GM10847 (cell line): Measurements from ENCODE around the gene TRIP6.

ENCODE experiments used
- POLR2A ChIP-seq: IDR thresholded peaks from 2 replicates; pipeline ENCODE4 v1.6.1; 2011; ENCODE audit not compliant: insufficient read length; ENCODE audit errors: extremely low read depth

TRIP6 gene

GRCh38 chr7:100900978-100901377 is 33.8 kb downstream of the TRIP6 start:
- TF ChIP-seq POLR2A, result no peak

- TF ChIP-seq POLR2A, result no peak
Observed at GRCh38 chr7:100901921-100902332, 34.7 kb downstream of the TRIP6 start.

- TF ChIP-seq POLR2A, result no peak
Observed at GRCh38 chr7:100902638-100903037, 35.5 kb downstream of the TRIP6 start.

- no peak for TF ChIP-seq POLR2A
Observed at GRCh38 chr7:100908512-100908911, 41.3 kb downstream of the TRIP6 start.

GRCh38 chr7:100911484-100911883 is 44.3 kb downstream of the TRIP6 start:
- TF ChIP-seq POLR2A, result no peak

- no peak for TF ChIP-seq POLR2A
Observed at GRCh38 chr7:100914208-100914878, 47.2 kb downstream of the TRIP6 start.

GRCh38 chr7:100914879-100915447 is 47.8 kb downstream of the TRIP6 start:
- TF ChIP-seq POLR2A, result no peak

- no peak for TF ChIP-seq POLR2A
Observed at GRCh38 chr7:100921039-100921438, 53.9 kb downstream of the TRIP6 start.
